ENCODE results near the gene SDF2L1. TPM values are rescaled to one million over a fixed set of nuclear protein-coding genes. Genes with fewer than 3 reads are reported as not detected.

Gene SDF2L1
- total RNA-seq, 4 donors from 2014 or later: 11.2 to 23.6 (median 18.7) TPM

DNA sequence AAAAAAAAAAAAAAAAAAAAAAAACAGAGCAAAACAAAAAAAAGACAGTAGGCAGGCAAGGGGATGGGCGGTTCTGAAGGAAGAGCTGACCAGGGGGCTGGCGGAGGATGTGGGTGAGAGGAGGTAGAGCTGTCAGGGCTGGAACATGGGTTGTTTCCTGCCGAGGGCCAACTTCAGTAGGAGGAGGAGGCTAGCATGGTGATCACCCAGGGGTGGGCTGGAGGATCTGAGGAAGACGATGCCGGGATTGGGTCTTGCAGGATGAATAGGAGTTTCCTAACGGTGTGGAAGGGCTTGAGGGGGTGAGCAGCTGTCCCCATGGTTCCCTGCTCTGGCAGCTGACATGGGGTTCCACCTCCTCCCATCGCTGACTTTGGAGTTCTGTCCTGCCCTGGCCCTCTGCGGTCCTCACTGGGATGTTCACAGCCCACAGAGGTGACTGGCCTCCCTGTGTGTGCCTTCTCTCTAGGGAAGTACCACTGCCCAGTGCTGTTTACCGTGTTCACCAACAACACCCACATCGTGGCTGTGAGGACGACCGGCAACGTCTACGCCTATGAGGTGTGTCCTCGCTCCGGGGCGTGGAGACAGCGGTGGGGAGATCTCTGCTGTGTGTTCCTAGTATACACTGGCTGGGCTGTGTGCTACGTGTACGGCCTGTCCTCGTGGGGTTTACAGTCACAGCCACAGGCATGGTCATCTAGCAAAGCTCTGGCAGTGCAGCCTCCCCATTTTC, 38.9 kb downstream of the SDF2L1 start:
- H3K4me3 ChIP-seq: no peak overlapping the region
- 89% methylated on average over 13 of the region's 21 CpGs for WGBS
- no peak for DNase-seq (ENCODE audit: low spot score in 2 of 2)
- no peaks in the 10 kb centered on the region for H3K27me3 ChIP-seq
- peaks cover 74% of the 10 kb centered on the region for H3K36me3 ChIP-seq
- no peaks in the 10 kb centered on the region for H3K4me1 ChIP-seq
- no peak overlapping the region for H3K27ac ChIP-seq
- no peak for TF ChIP-seq EP300 (IDR thresholded peaks at IDR 0.05)
- H3K9me3 ChIP-seq: no peaks in the 10 kb centered on the region

DNA sequence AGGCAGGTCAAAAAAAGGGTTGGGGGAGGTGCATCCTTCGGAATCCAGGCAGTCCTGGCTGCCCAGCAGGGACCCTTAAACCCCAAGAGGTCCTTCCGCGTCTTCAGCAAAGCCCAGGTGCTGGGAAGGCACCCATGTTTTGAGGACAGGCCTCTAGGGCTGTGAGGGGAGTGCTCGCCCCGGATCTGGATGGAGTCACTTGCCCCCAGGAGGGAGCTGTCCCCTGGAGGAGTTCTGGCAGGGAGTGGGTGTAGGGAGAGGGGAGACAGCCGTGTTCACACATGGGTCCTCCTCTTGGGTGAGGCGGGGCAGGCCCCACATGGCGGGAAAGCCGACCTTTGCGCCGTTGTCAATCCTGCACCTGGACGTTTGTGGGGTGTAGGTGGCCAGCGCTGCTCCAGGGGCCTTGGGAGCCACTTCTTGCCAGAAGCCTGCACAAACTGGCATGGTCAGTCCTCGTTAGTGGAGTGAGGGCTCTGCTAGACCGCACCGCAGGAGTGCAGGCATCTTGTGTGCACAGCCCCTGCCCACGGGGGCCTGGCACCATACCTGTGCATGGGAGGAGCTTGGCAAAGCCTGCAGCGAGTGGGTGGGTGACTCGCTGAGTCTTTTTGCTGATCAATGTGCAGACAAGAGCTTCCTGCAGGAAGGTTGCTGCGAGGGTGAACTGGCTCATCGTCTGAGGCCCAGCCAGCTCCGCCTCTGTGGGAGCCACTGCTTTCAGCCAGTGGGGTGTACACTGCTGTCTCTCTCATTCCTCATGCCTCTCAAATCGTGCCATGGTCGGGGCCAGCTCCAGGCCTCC, 39.7 kb downstream of the SDF2L1 start:
- H3K27ac ChIP-seq: no peak overlapping the region

DNA sequence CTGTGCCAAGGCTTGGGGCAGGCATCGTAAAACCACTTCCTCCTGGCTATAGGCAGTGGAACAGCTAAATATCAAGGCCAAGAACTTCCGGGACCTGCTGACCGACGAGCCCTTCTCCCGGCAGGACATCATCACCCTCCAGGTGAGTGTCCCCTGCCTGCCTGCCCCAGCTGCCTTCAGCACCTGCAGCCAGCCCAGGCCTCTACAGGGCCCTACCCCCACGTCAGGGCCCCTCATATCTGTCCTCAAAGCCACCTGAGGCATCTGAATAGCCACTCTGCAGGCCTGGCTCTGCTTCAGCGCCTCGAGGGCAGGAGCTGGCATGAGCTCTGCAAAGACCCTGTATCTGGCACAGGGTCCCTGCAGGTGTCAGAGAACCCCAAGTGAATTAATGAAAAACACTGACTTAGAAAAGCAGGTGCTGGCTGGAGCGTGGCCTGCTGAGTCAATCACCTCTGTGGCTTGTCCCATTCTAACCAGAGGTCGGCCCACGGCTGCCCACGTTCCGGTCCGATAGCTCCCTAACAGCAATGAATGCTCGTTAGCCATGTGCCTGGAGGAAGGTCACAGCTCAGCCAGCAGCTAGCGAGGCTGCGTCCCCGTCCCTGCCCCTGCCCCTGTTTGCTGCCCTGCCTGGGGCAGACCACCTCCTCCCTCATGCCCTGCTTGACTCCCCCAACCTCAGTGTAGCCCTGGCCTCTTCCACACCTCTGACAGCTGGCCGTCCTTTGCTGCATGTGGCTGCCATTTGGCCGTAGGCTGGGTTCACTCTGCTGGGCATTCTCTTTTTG, 40.5 kb downstream of the SDF2L1 start:
- H3K27ac ChIP-seq: no peak overlapping the region
- DNase-seq (ENCODE audit: low spot score in 2 of 2): no peak
- 82% methylated on average over 10 of the region's 20 CpGs for WGBS
- no peak overlapping the region for H3K4me3 ChIP-seq
- no peaks in the 10 kb centered on the region for H3K4me1 ChIP-seq
- no peaks in the 10 kb centered on the region for H3K9me3 ChIP-seq
- no peaks in the 10 kb centered on the region for H3K27me3 ChIP-seq
- H3K36me3 ChIP-seq: peaks cover 78% of the 10 kb centered on the region
- TF ChIP-seq, protein P1, sequence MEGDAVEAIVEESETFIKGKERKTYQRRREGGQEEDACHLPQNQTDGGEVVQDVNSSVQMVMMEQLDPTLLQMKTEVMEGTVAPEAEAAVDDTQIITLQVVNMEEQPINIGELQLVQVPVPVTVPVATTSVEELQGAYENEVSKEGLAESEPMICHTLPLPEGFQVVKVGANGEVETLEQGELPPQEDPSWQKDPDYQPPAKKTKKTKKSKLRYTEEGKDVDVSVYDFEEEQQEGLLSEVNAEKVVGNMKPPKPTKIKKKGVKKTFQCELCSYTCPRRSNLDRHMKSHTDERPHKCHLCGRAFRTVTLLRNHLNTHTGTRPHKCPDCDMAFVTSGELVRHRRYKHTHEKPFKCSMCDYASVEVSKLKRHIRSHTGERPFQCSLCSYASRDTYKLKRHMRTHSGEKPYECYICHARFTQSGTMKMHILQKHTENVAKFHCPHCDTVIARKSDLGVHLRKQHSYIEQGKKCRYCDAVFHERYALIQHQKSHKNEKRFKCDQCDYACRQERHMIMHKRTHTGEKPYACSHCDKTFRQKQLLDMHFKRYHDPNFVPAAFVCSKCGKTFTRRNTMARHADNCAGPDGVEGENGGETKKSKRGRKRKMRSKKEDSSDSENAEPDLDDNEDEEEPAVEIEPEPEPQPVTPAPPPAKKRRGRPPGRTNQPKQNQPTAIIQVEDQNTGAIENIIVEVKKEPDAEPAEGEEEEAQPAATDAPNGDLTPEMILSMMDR (IDR thresholded peaks at IDR 0.05): no peak
- TF ChIP-seq POLR2A (IDR thresholded peaks at IDR 0.05): no peak
- TF ChIP-seq POLR2AphosphoS5 (IDR thresholded peaks at IDR 0.05): no peak
- TF ChIP-seq EP300 (IDR thresholded peaks at IDR 0.05): no peak

More for the DNA sequence above, 39.7 kb downstream of the SDF2L1 start:
- Histone ChIP-seq H3K27me3 (no peaks in the 10 kb centered on the region), H3K9me3 (no peaks in the 10 kb centered on the region), H3K36me3 (peaks cover 77% of the 10 kb centered on the region), H3K4me3 (no peak overlapping the region), H3K4me1 (no peaks in the 10 kb centered on the region)
- 61% methylated on average over 4 of the region's 24 CpGs for WGBS
- TF ChIP-seq, protein P1 (IDR thresholded peaks at IDR 0.05): no peak
- TF ChIP-seq POLR2A (IDR thresholded peaks at IDR 0.05) (no peak), EP300 (IDR thresholded peaks at IDR 0.05) (no peak), POLR2AphosphoS5 (IDR thresholded peaks at IDR 0.05) (no peak)
- DNase-seq (ENCODE audit: low spot score in 2 of 2): no peak

DNA sequence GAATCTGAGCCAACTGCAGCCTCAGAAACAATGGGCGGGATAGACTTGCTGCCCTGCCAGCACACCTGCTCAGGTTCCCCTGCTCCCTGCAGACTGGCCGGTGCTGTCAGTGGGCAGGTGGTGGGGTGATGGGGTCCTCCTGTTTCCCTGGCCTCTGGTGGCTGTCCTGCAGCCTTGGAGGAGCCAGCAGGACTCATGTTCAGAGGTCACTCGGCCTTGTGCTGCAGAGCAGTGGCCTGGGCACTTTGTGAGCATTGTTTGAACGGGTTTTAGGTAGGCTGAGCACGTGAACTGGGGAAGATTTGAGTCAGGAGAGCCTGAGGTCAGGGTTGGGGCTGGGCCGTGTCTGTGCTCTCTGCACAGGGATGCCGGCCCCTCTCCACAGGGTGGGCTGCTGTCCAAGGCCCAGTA, 41.3 kb downstream of the SDF2L1 start:
- no peaks in the 10 kb centered on the region for H3K9me3 ChIP-seq
- peaks cover 78% of the 10 kb centered on the region for H3K36me3 ChIP-seq
- H3K27ac ChIP-seq: no peak overlapping the region
- TF ChIP-seq, protein P1 (IDR thresholded peaks at IDR 0.05): no peak
- no peak for TF ChIP-seq POLR2AphosphoS5 (IDR thresholded peaks at IDR 0.05)
- no peak for TF ChIP-seq EP300 (IDR thresholded peaks at IDR 0.05)
- TF ChIP-seq POLR2A (IDR thresholded peaks at IDR 0.05): no peak
- no peaks in the 10 kb centered on the region for H3K27me3 ChIP-seq
- DNase-seq (ENCODE audit: low spot score in 2 of 2): no peak
- no CpG with 5 or more reads among the region's 7 CpGs for WGBS
- H3K4me1 ChIP-seq: no peaks in the 10 kb centered on the region
- H3K4me3 ChIP-seq: no peak overlapping the region

DNA sequence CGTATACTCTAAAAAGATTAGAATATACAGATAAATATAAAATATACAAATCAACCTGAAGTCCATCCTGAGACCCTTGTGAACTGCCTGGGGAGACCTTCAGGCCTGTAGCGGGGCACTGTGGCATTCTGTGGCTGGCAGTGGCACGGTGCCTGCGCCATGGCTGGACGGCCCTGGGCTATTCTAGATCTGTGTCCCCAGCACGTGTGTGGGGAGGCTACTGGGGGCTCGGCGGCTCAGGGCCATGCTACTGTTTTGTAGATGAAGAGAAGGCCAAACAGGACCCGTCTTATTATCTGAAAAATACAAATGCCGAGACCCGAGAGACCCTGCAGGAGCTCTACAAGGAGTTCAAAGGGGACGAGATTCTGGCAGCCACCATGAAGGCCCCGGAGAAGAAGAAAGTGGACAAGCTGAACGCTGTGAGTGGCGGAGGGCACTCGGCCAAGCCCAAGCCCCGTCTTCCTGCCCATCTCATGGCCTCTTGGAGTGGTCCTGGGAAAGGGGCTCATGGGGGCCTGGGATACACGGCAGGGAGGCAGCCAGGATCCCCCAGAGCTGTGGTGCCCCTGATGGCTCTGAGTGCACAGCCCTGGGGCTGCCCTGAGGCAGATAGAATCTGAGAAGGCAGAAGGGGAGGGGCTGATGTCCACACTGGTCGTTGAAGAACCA, 42.5 kb downstream of the SDF2L1 start:
- no peaks in the 10 kb centered on the region for H3K4me1 ChIP-seq
- 91% methylated on average over 19 of the region's 19 CpGs for WGBS
- peaks cover 89% of the 10 kb centered on the region for H3K36me3 ChIP-seq

More for the DNA sequence above, 42.5 kb downstream of the SDF2L1 start:
- no peak overlapping the region for H3K27ac ChIP-seq
- TF ChIP-seq, protein P1 (IDR thresholded peaks at IDR 0.05): no peak
- H3K4me3 ChIP-seq: no peak overlapping the region
- DNase-seq (ENCODE audit: low spot score in 2 of 2): no peak
- no peaks in the 10 kb centered on the region for H3K9me3 ChIP-seq
- H3K27me3 ChIP-seq: no peaks in the 10 kb centered on the region

Data from suprapubic skin (tissue), 4 donors.